ENCODE measurements around the gene RBM12. TPM values are rescaled to one million over a fixed set of nuclear protein-coding genes. Genes with fewer than 3 reads are reported as not detected.

The RBM12 gene
- polyA plus RNA-seq, 1 donor from 2014 or later = 53.9 TPM

- no peaks in the 10 kb centered on the region for H3K9me3 ChIP-seq (ENCODE audit: low read length)
- TF ChIP-seq SMC3 (conservative IDR thresholded peaks at IDR 0.05; ENCODE audit: poor library complexity) (no peak), POLR2AphosphoS5 (IDR thresholded peaks at IDR 0.05) (no peak), EZH2 (IDR thresholded peaks at IDR 0.05; ENCODE audit: borderline replicate concordance, insufficient read depth, low read length, poor library complexity, severe bottlenecking) (no peak), RAD21 (conservative IDR thresholded peaks at IDR 0.05) (no peak), CTCF (IDR thresholded peaks at IDR 0.05; ENCODE audit: poor library complexity, severe bottlenecking) (no peak), EP300 (conservative IDR thresholded peaks at IDR 0.05; ENCODE audit: poor library complexity, severe bottlenecking) (no peak)
- H4K20me1 ChIP-seq (ENCODE audit: insufficient read depth) = no peaks in the 10 kb centered on the region
- H3K27ac ChIP-seq (ENCODE audit: low read length) = no peak overlapping the region
- H3F3A ChIP-seq (ENCODE audit: insufficient read depth, low read length, poor library complexity, severe bottlenecking) = no peaks in the 10 kb centered on the region
- H3K36me3 ChIP-seq (ENCODE audit: insufficient read depth, low read length) = no peaks in the 10 kb centered on the region
- peaks cover 97% of the 10 kb centered on the region for H3K79me2 ChIP-seq (replicated peaks; ENCODE audit: insufficient read depth, low read length)
- H3K4me3 ChIP-seq (ENCODE audit: low read length) = no peak overlapping the region
- H3K9me2 ChIP-seq (ENCODE audit: insufficient read depth, low read length) = no peaks in the 10 kb centered on the region
- H2AFZ ChIP-seq (ENCODE audit: low read depth, low read length) = no peak overlapping the region
- no peaks in the 10 kb centered on the region for H3K27me3 ChIP-seq (ENCODE audit: insufficient read depth, low read depth, low read length)
- no peak overlapping the region for H3K4me2 ChIP-seq (ENCODE audit: low read length)
- H3K9ac ChIP-seq (ENCODE audit: low read length) = no peak overlapping the region
These were observed 11.3 kb downstream of the RBM12 start for GRCh38 chr20:35653430-35653734.

GRCh38 chr20:35652641-35653429 is 11.9 kb downstream of the RBM12 start:
- no peak overlapping the region for H3K27ac ChIP-seq (ENCODE audit: low read length)
- no peaks in the 10 kb centered on the region for H3K9me3 ChIP-seq (ENCODE audit: low read length)
- no peak overlapping the region for H2AFZ ChIP-seq (ENCODE audit: low read depth, low read length)
- H3K79me2 ChIP-seq (replicated peaks; ENCODE audit: insufficient read depth, low read length) = peaks cover 95% of the 10 kb centered on the region
- H3K27me3 ChIP-seq (ENCODE audit: insufficient read depth, low read depth, low read length) = no peaks in the 10 kb centered on the region
- no peak overlapping the region for H3K4me3 ChIP-seq (ENCODE audit: low read length)
- no peak overlapping the region for H3K9ac ChIP-seq (ENCODE audit: low read length)
- TF ChIP-seq TAF1 (IDR thresholded peaks at IDR 0.05; ENCODE audit: low read depth) (no peak), RAD21 (conservative IDR thresholded peaks at IDR 0.05) (no peak), EZH2 (IDR thresholded peaks at IDR 0.05; ENCODE audit: borderline replicate concordance, insufficient read depth, low read length, poor library complexity, severe bottlenecking) (no peak)
- H3F3A ChIP-seq (ENCODE audit: insufficient read depth, low read length, poor library complexity, severe bottlenecking) = no peaks in the 10 kb centered on the region
- H3K9me2 ChIP-seq (ENCODE audit: insufficient read depth, low read length) = no peaks in the 10 kb centered on the region
- no peaks in the 10 kb centered on the region for H3K36me3 ChIP-seq (ENCODE audit: insufficient read depth, low read length)
- no peak overlapping the region for H3K4me2 ChIP-seq (ENCODE audit: low read length)
- H4K20me1 ChIP-seq (ENCODE audit: insufficient read depth) = no peaks in the 10 kb centered on the region

- H3K9ac ChIP-seq (ENCODE audit: low read length) = no peak overlapping the region
- no peak overlapping the region for H3K4me3 ChIP-seq (ENCODE audit: low read length)
- H2AFZ ChIP-seq (ENCODE audit: low read depth, low read length) = no peak overlapping the region
- TF ChIP-seq RAD21 (conservative IDR thresholded peaks at IDR 0.05) (no peak), SMC3 (conservative IDR thresholded peaks at IDR 0.05; ENCODE audit: poor library complexity) (no peak)
- no peak overlapping the region for H3K27ac ChIP-seq (ENCODE audit: low read length)
- H3K9me3 ChIP-seq (ENCODE audit: low read length) = no peaks in the 10 kb centered on the region
- no peaks in the 10 kb centered on the region for H3F3A ChIP-seq (ENCODE audit: insufficient read depth, low read length, poor library complexity, severe bottlenecking)
- peaks cover 88% of the 10 kb centered on the region for H3K79me2 ChIP-seq (replicated peaks; ENCODE audit: insufficient read depth, low read length)
- H4K20me1 ChIP-seq (ENCODE audit: insufficient read depth) = no peaks in the 10 kb centered on the region
- no peaks in the 10 kb centered on the region for H3K27me3 ChIP-seq (ENCODE audit: insufficient read depth, low read depth, low read length)
- H3K9me2 ChIP-seq (ENCODE audit: insufficient read depth, low read length) = no peaks in the 10 kb centered on the region
- H3K36me3 ChIP-seq (ENCODE audit: insufficient read depth, low read length) = no peaks in the 10 kb centered on the region
- no peak overlapping the region for H3K4me2 ChIP-seq (ENCODE audit: low read length)
These were observed 12.7 kb downstream of the RBM12 start for GRCh38 chr20:35651958-35652357.

All from neural cell (in vitro differentiated cells).